Prostate gland (tissue), 2 donors: Measurements from ENCODE around the gene PROM1. TPM values are rescaled to one million over a fixed set of nuclear protein-coding genes. Genes with fewer than 3 reads are reported as not detected.

Experiments used
- DNase-seq: peaks from one replicate; pipeline ENCODE4 v3.0.0-alpha.2; 2019; ENCODE audit warnings: low spot score
- H3K27ac ChIP-seq, 2 donors: fragments of 200-600 bp; sonication (generic); 2 replicates each; pipeline ENCODE4 v1.5.1; 2017 to 2019
- H3K27me3 ChIP-seq: fragments of 200-600 bp; sonication (generic); replicated peaks from 2 replicates; pipeline ENCODE4 v1.5.1; 2019; ENCODE audit not compliant: insufficient read depth
- H3K36me3 ChIP-seq, 2 donors: fragments of 200-600 bp; sonication (generic); 1 replicate in 1 of 2; 2 replicates in 1 of 2; pipeline versions ENCODE4 v1.5.1 to v1.8.1; 2017 to 2019
- H3K4me1 ChIP-seq: fragments of 200-600 bp; sonication (generic); replicated peaks from 2 replicates; pipeline ENCODE4 v1.5.1; 2019
- H3K4me3 ChIP-seq, 2 donors: fragments of 200-600 bp; sonication (generic); 2 replicates each; pipeline ENCODE4 v1.5.1; 2017 to 2019
- H3K9me3 ChIP-seq: fragments of 200-600 bp; sonication (generic); 2 replicates; pipeline ENCODE4 v1.5.1; 2017
- CTCF ChIP-seq, 4 experiments: fragments of 200-600 bp in 2 of 4; fragments of 450-650 bp in 2 of 4; sonication (generic) in 2 of 4; IDR thresholded peaks; 1 replicate in 3 of 4; 2 replicates in 1 of 4; pipeline ENCODE4 v1.5.1; 2016 to 2019; ENCODE audit warnings: antibody characterized with exemption in 4 of 4, mild to moderate bottlenecking in 2 of 4, moderate library complexity in 2 of 4
- POLR2A ChIP-seq: fragments of 450-650 bp; IDR thresholded peaks from one replicate; pipeline ENCODE4 v1.6.1; 2016; ENCODE audit warnings: antibody characterized with exemption, mild to moderate bottlenecking
- POLR2AphosphoS5 ChIP-seq: sonication (generic); formaldehyde crosslinking; IDR thresholded peaks from one replicate; pipeline ENCODE4 v1.6.1; 2017; ENCODE audit warnings: antibody characterized with exemption
- WGBS: methylation state at CpG from one replicate; pipeline ENCODE4 v1.1.5; 2018; 5-methylcytosine and 5-hydroxymethylcytosine counted together
- intact Hi-C: fragments of 100-400 bp; cut with DNase I; formaldehyde crosslinking; loops from one replicate; pipeline ENCODE4 v1.14.2; 2022
- total RNA-seq, 2 donors: library from RNA; depleted of rRNA; stranded (reverse); fragments of >200 nt; gene quantifications; one replicate each; pipeline ENCODE4 v1.1.0, GENCODE V29; 2016

PROM1 gene
- total RNA-seq, 2 donors from 2014 or later, result 5.7 to 9.7 TPM

DNA sequence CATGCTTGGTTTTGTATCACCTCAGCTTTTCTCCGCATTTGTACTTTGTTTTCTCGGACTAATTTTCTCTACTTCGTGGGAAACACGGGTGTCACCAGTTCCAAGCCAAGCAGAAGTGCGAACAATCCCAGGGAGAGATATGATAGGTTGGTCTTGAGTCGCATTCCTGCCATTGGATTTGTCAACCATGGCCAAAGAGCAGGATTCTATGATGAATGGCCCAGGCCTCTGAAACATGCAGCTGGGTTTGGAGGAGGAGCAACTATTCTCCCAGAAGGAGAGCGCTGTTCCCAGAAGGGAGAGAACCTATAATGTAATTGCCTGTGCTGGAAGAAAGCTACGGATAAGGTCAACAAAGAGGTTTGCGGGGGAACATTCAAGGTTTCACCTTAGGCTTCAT, 135.0 kb downstream of the PROM1 start:
- no peak overlapping the region for H3K27ac ChIP-seq
- H3K9me3 ChIP-seq, result no peaks in the 10 kb centered on the region
- no peak for DNase-seq
- no peak overlapping the region for H3K4me3 ChIP-seq
- WGBS, result 95% methylated on average over 9 of the region's 9 CpGs
- TF ChIP-seq CTCF (IDR thresholded peaks at IDR 0.05), result no peak
- no peak for TF ChIP-seq POLR2A
- TF ChIP-seq POLR2AphosphoS5, result no peak
- no peaks in the 10 kb centered on the region for H3K36me3 ChIP-seq
- H3K4me1 ChIP-seq, result no peaks in the 10 kb centered on the region
- intact Hi-C loops, result no loop called here
- H3K27me3 ChIP-seq, result no peaks in the 10 kb centered on the region

GRCh38 chr4:15947684-15948083, 136.1 kb downstream of the PROM1 start:
- H3K27ac ChIP-seq, result no peak overlapping the region
- intact Hi-C loops, result no loop called here
- H3K9me3 ChIP-seq, result no peaks in the 10 kb centered on the region
- TF ChIP-seq POLR2AphosphoS5, result no peak
- TF ChIP-seq POLR2A, result no peak
- no peak for TF ChIP-seq CTCF (IDR thresholded peaks at IDR 0.05)
- DNase-seq, result no peak
- no peaks in the 10 kb centered on the region for H3K27me3 ChIP-seq
- H3K36me3 ChIP-seq, result no peaks in the 10 kb centered on the region
- H3K4me1 ChIP-seq, result no peaks in the 10 kb centered on the region
- 92% methylated on average over 8 of the region's 8 CpGs for WGBS
- H3K4me3 ChIP-seq, result no peak overlapping the region

DNA sequence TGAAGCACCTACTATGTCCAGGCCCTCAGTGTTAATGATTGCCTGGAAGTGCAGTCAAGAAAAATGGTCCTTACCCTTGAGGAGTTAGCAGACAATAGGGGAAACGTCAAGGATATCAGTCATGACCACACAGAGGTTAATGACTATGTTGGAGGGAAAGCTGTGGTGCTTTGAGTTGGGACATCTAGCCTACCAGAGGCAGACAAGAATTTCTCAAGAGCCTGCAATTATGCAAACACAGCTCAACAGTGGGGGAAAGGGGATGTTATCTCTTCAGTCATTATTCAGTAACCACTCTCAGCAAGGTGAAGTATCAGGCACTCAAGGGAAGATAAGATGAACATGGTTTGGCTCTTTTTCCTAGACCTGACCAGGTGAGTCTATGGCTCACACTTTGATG, 138.3 kb downstream of the PROM1 start:
- no peaks in the 10 kb centered on the region for H3K4me1 ChIP-seq
- no peaks in the 10 kb centered on the region for H3K27me3 ChIP-seq
- H3K36me3 ChIP-seq, result no peaks in the 10 kb centered on the region
- no peak for DNase-seq
- WGBS, result 78% methylated on average over 1 of the region's 1 CpG
- H3K9me3 ChIP-seq, result no peaks in the 10 kb centered on the region
- intact Hi-C loops, result no loop called here
- H3K27ac ChIP-seq, result no peak overlapping the region
- no peak overlapping the region for H3K4me3 ChIP-seq
- TF ChIP-seq POLR2AphosphoS5, result no peak
- no peak for TF ChIP-seq POLR2A
- TF ChIP-seq CTCF (IDR thresholded peaks at IDR 0.05), result no peak

GRCh38 chr4:15944895-15945294, 138.9 kb downstream of the PROM1 start:
- intact Hi-C loops, result no loop called here
- no peak overlapping the region for H3K4me3 ChIP-seq

More at GRCh38 chr4:15944895-15945294, 138.9 kb downstream of the PROM1 start:
- TF ChIP-seq POLR2A (no peak), POLR2AphosphoS5 (no peak), CTCF (IDR thresholded peaks at IDR 0.05) (no peak)
- no peaks in the 10 kb centered on the region for H3K9me3 ChIP-seq
- 88% methylated on average over 2 of the region's 2 CpGs for WGBS
- DNase-seq, result no peak
- no peak overlapping the region for H3K27ac ChIP-seq
- H3K4me1 ChIP-seq, result no peaks in the 10 kb centered on the region
- no peaks in the 10 kb centered on the region for H3K36me3 ChIP-seq
- H3K27me3 ChIP-seq, result no peaks in the 10 kb centered on the region
